HG03103 (cell line): ENCODE results near the gene ACCS.
A peak's percentile ranks its signal among the peaks of the same experiment; 100 is the strongest.

Experiments used
- ATAC-seq: cut with Tn5 transposase; IDR thresholded peaks from one replicate; pipeline ENCODE4 v1.9.1; 2021; ENCODE audit warnings: low read depth; ENCODE audit not compliant: unreplicated experiment

The ACCS gene

GRCh38 chr11:44065841-44066731 is at the start of gene ACCS:
TSS of gene ACCS (plus strand) at chr11:44066270. CDS start at chr11:44067628, 1,358 bp downstream.
- peak; percentile 94 for ATAC-seq

- no peak for ATAC-seq
These were observed 49.3 kb upstream of the ACCS start for GRCh38 chr11:44016546-44017442.

- no peak for ATAC-seq
These were observed 48.5 kb upstream of the ACCS start for GRCh38 chr11:44017443-44018126.

- no peak for ATAC-seq
These were observed 47.9 kb upstream of the ACCS start for GRCh38 chr11:44018127-44018521.

GRCh38 chr11:44018829-44019228 is 47.2 kb upstream of the ACCS start:
- ATAC-seq, result no peak

GRCh38 chr11:44024977-44025376 is 41.1 kb upstream of the ACCS start:
- no peak for ATAC-seq

GRCh38 chr11:44025727-44026126 is 40.3 kb upstream of the ACCS start:
- ATAC-seq, result no peak

GRCh38 chr11:44028401-44028800 is 37.7 kb upstream of the ACCS start:
- ATAC-seq, result no peak

- no peak for ATAC-seq
These were observed 37.1 kb upstream of the ACCS start for GRCh38 chr11:44028816-44029506.

- no peak for ATAC-seq
These were observed 36.6 kb upstream of the ACCS start for GRCh38 chr11:44029507-44029845.

GRCh38 chr11:44029977-44030911 is 35.8 kb upstream of the ACCS start:
- no peak for ATAC-seq

GRCh38 chr11:44030996-44031395 is 35.1 kb upstream of the ACCS start:
- no peak for ATAC-seq

- no peak for ATAC-seq
These were observed 34.5 kb upstream of the ACCS start for GRCh38 chr11:44031549-44031948.

GRCh38 chr11:44032299-44033085 is 33.6 kb upstream of the ACCS start:
- ATAC-seq, result no peak

GRCh38 chr11:44033411-44033850 is 32.6 kb upstream of the ACCS start:
- ATAC-seq, result no peak

GRCh38 chr11:44033856-44034255 is 32.2 kb upstream of the ACCS start:
- no peak for ATAC-seq

- ATAC-seq, result no peak
These were observed 31.4 kb upstream of the ACCS start for GRCh38 chr11:44034639-44035038.
